Measurements from ENCODE around the gene MYL11.

The MYL11 gene

GRCh38 chr16:30413112-30413806 lies 38.7 kb downstream of the MYL11 start:
- Histone ChIP-seq H3K27ac (ENCODE audit: extremely low read depth, low read depth, low read length) (no peak overlapping the region), H3K4me1 (ENCODE audit: control insufficient read depth, insufficient read depth, low read length) (peaks cover 10% of the 10 kb centered on the region), H3K4me3 (ENCODE audit: low read depth, low read length) (no peak overlapping the region), H3K36me3 (ENCODE audit: control insufficient read depth in 2 of 2, insufficient read depth in 1 of 2, low read length in 2 of 2) (peaks cover 17 to 80% of the 10 kb centered on the region in 2 experiments; a peak in 2 of 3 replicates), H3K9me3 (ENCODE audit: control insufficient read depth, insufficient read depth, low read depth, low read length) (no peaks in the 10 kb centered on the region)
- TF ChIP-seq KLF1 (tag by site-specific recombination; IDR thresholded peaks at IDR 0.05) (no peak), ZNF664 (tag by site-specific recombination; IDR thresholded peaks at IDR 0.05) (0 out of 2 replicates have a peak, but pooled peaks have one; percentile 14)
- CTCF ChIA-PET, result interaction anchor here (0.6 to 1.0 kb wide), 3 partner anchors 194 to 401 kb away, joined by 3 read pairs; no protein-coding TSS in a partner anchor
- POLR2A ChIA-PET, result no interaction called here

GRCh38 chr16:30414159-30414558 lies 39.6 kb downstream of the MYL11 start:
- Histone ChIP-seq H3K9me3 (ENCODE audit: control insufficient read depth, insufficient read depth, low read depth, low read length) (no peaks in the 10 kb centered on the region), H3K4me1 (ENCODE audit: control insufficient read depth, insufficient read depth, low read length) (peaks cover 12% of the 10 kb centered on the region), H3K27ac (ENCODE audit: extremely low read depth, low read depth, low read length) (no peak overlapping the region), H3K36me3 (ENCODE audit: control insufficient read depth in 2 of 2, insufficient read depth in 1 of 2, low read length in 2 of 2) (peaks cover 21 to 83% of the 10 kb centered on the region in 2 experiments; a peak in 2 of 3 replicates), H3K4me3 (ENCODE audit: low read depth, low read length) (no peak overlapping the region)
- POLR2A ChIA-PET, result interaction anchor here (0.5 to 1.6 kb wide), 2 partner anchors 72 to 196 kb away, joined by 3 read pairs; partner anchors contain the start of gene ZNF689
- TF ChIP-seq PRDM10 (tag by site-specific recombination; IDR thresholded peaks at IDR 0.05), result peak; percentile 52
- TF ChIP-seq ZSCAN5A (tag by site-specific recombination; IDR thresholded peaks at IDR 0.05), result no peak
- TF ChIP-seq ZNF174 (tag by site-specific recombination; IDR thresholded peaks at IDR 0.05), result no peak
- CTCF ChIA-PET, result interaction anchor here (0.6 to 1.1 kb wide), 5 partner anchors 16 to 270 kb away, joined by 3 to 5 read pairs (median 3); partner anchors contain the start of gene DCTPP1

GRCh38 chr16:30416047-30416603 lies 41.5 kb downstream of the MYL11 start:
- CTCF ChIA-PET, result interaction anchor here (0.6 to 1.0 kb wide), 4 partner anchors 21 to 428 kb away, joined by 3 to 5 read pairs (median 3); partner anchors contain the start of gene ZNF48
- POLR2A ChIA-PET, result interaction anchor here (0.6 to 2.8 kb wide), 5 partner anchors 9 to 311 kb away, joined by 4 to 11 read pairs (median 6); partner anchors contain the start of genes TBC1D10B and ZNF771
- TF ChIP-seq ZNF549 (tag by site-specific recombination; IDR thresholded peaks at IDR 0.05) (no peak), PRDM2 (tag by site-specific recombination; IDR thresholded peaks at IDR 0.05; ENCODE audit: borderline replicate concordance) (no peak), SP7 (tag by site-specific recombination; IDR thresholded peaks at IDR 0.05) (peak; percentile 72), ZNF248 (tag by site-specific recombination; IDR thresholded peaks at IDR 0.05) (no peak), ZNF600 (tag by site-specific recombination; IDR thresholded peaks at IDR 0.05) (peak; percentile 80), TRIM28 (IDR thresholded peaks at IDR 0.05; ENCODE audit: borderline replicate concordance, low read length) (0 out of 2 replicates have a peak, but pooled peaks have one; percentile 28), ZNF366 (tag by site-specific recombination; conservative IDR thresholded peaks at IDR 0.05) (no peak; the same call in 1 of the 2 replicates), ZNF37A (tag by site-specific recombination; IDR thresholded peaks at IDR 0.05) (no peak), ZNF629 (tag by site-specific recombination; IDR thresholded peaks at IDR 0.05) (peak; percentile 31; the same call in 1 of the 2 replicates), ZNF610 (tag by site-specific recombination; IDR thresholded peaks at IDR 0.05; ENCODE audit: borderline replicate concordance) (no peak), ZEB2 (tag by site-specific recombination; IDR thresholded peaks at IDR 0.05) (peak; percentile 38)

More at GRCh38 chr16:30416047-30416603, 41.5 kb downstream of the MYL11 start:
- Histone ChIP-seq H3K27ac (ENCODE audit: extremely low read depth, low read depth, low read length) (no peak overlapping the region), H3K9me3 (ENCODE audit: control insufficient read depth, insufficient read depth, low read depth, low read length) (no peaks in the 10 kb centered on the region), H3K4me3 (ENCODE audit: low read depth, low read length) (no peak overlapping the region), H3K4me1 (ENCODE audit: control insufficient read depth, insufficient read depth, low read length) (peaks cover 12% of the 10 kb centered on the region), H3K36me3 (ENCODE audit: control insufficient read depth in 2 of 2, insufficient read depth in 1 of 2, low read length in 2 of 2) (peaks cover 41 to 84% of the 10 kb centered on the region in 2 experiments; a peak in 2 of 3 replicates)

Measured in HEK293 (cell line).